Esophagus (tissue), 2 donors: ENCODE data around the gene THSD1. TPM values are rescaled to one million over a fixed set of nuclear protein-coding genes. Genes with fewer than 3 reads are reported as not detected.

Source experiments
- H3K27ac ChIP-seq, 2 donors: one replicate each; pipeline ENCODE4 v1.5.1; 2013; ENCODE audit warnings: low read depth in 2 of 2, mild to moderate bottlenecking in 2 of 2, inconsistent platforms in 1 of 2, low read length in 1 of 2, moderate library complexity in 1 of 2
- H3K27me3 ChIP-seq, 2 donors: one replicate each; pipeline ENCODE4 v1.6.1; 2013; ENCODE audit warnings: low read length in 2 of 2, control low read depth in 1 of 2, mild to moderate bottlenecking in 1 of 2; ENCODE audit not compliant: insufficient read depth in 2 of 2, control insufficient read depth in 1 of 2
- H3K36me3 ChIP-seq, 2 donors: one replicate each; pipeline ENCODE4 v1.6.1; 2013; ENCODE audit warnings: low read length in 1 of 2; ENCODE audit not compliant: control insufficient read depth in 2 of 2, insufficient read depth in 2 of 2
- H3K4me1 ChIP-seq, 2 donors: one replicate each; pipeline ENCODE4 v1.6.1; 2013; ENCODE audit warnings: low read length in 1 of 2; ENCODE audit not compliant: control insufficient read depth in 2 of 2, insufficient read depth in 2 of 2
- H3K4me3 ChIP-seq, 2 donors: one replicate each; pipeline ENCODE4 v1.5.1; 2013; ENCODE audit warnings: low read length in 2 of 2, mild to moderate bottlenecking in 2 of 2, low read depth in 1 of 2, moderate library complexity in 1 of 2
- H3K9me3 ChIP-seq, 2 donors: one replicate each; pipeline ENCODE4 v1.6.1; 2013; ENCODE audit warnings: mild to moderate bottlenecking in 2 of 2, low read depth in 1 of 2, low read length in 1 of 2, moderate library complexity in 1 of 2; ENCODE audit not compliant: control insufficient read depth in 2 of 2, insufficient read depth in 1 of 2
- WGBS, 2 donors: extraction: QIAGEN DNeasy Blood & Tissue Kit; methylation state at CpG; one replicate each; pipeline ENCODE4 v1.1.7; 2013; 5-methylcytosine and 5-hydroxymethylcytosine counted together
- polyA plus RNA-seq, 2 donors: library from polyadenylated mRNA; stranded (reverse); fragments of 200-250 nt; gene quantifications; one replicate each; pipeline ENCODE4 v1.2.3, GENCODE V29; 2013
- donor health status: healthy with polysubstance abuse.
- donor health status: Bipolar disorder and iron deficiency.

Gene THSD1
- 1 to 10 TPM; 1.4 to 2.0 TPM for polyA plus RNA-seq

DNA sequence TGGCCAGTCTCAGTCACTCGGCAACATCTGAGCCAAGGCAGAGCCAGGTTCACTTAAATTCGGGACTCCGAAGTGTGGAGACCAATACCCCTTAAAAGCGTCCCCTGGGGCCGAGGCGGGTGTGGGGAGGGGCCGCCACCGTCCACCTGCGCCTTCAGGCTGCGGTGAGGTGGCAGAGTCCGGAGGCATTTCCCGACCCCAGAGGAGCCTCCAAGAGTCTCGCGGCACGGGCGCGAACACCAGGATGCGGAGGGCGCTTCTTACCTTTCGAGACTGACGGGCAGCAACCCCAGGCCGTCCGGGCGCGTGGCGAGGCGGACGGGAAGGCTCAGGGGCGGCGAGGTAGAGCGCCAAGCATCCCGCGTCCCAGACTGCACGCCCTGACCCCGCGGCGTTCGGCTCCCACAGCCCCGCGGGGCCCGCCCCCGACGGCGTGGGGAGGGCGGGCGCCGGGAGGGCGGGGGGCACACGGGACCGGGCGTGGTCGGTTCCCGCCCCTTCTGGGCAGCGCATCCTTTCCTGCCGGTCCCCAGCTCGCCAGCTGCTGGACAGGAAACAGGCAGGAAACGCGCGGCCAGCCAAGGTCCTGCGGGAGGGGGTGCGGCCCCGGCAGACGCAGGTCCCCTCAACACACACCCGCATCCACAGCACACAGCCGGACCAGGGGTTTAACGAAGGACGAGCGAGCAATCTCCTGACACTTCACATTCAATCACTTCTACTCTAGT is at the start of gene THSD1:
TSS of gene THSD1 (minus strand) at position 406 of the 728 bp plus-strand sequence. CDS start 3,572 bp downstream, outside the sequence.
- Histone ChIP-seq H3K4me3 (peak within 1 kb of the TSS; percentile 53 to 56), H3K27ac (peak within 1 kb of the TSS in 1 of 2 donors; percentile 38)
- WGBS, 2 donors, result 1 to 2% methylated on average over 56 to 68 of the region's 68 CpGs

GRCh38 chr13:52455677-52456041 is 49.7 kb upstream of the THSD1 start:
- Histone ChIP-seq H3K27me3 (no peaks in the 10 kb centered on the region), H3K4me1 (no peaks in the 10 kb centered on the region), H3K4me3 (peak overlapping the region; percentile 83 to 88), H3K9me3 (no peaks in the 10 kb centered on the region), H3K27ac (peak overlapping the region; percentile 94 to 96), H3K36me3 (no peaks in the 10 kb centered on the region)
- WGBS, 2 donors, result 0% methylated on average over 33 to 37 of the region's 37 CpGs

More for the DNA sequence above, at the start of gene THSD1:
- Histone ChIP-seq H3K9me3 (no peaks in the 10 kb centered on the region), H3K36me3 (no peaks in the 10 kb centered on the region), H3K4me1 (peaks cover 0 to 4% of the 10 kb centered on the region in 2 donors), H3K27me3 (no peaks in the 10 kb centered on the region)

DNA sequence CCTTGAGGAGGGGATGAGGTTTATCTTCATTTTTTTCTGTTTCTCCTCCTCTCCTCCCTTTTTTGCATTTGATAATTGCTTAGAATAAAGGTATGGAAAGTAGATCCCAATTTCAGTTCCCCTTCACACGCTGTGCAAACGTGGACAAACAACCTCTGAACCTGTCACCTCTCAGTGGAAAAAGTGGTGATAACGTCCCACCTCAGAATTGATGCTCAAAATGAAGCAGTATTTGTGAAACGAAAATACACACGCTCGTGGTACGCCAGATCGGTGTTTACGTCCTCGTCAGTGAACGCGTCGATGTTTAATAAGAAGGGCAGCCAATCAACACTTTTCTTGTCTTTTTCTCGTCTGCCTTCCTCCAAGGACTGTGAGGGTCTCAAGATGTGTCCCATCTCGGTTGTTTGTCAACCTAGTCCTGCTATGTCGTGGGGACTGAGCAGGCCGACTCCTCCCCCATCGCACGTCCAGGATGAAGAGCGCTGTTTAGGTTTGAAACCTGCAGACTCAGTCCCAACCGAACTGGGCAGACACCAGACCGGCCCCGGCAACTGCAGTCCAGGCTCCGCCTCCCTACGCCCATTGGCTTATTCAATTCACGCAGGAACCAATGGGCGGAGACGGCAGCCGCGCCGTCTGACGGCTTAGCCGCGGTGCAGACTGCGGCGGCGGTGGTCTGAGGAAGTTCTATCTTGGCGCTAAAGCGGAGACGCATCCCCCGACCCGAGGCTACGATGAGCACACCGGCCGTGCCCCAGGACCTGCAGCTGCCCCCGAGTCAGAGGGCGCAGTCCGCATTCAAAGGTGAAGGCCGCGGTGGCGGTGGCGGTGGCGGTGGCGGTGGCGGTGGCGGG is 49.1 kb upstream of the THSD1 start, which contains the start of gene CKAP2:
TSS of gene CKAP2 (plus strand) at position 659 of the 857 bp plus-strand sequence. CDS start at position 738, 79 bp downstream.
- H3K4me3 ChIP-seq, result peak within 1 kb of the TSS; percentile 83 to 88
- H3K9me3 ChIP-seq, result no peaks in the 10 kb centered on the region
- no peaks in the 10 kb centered on the region for H3K36me3 ChIP-seq
- no peaks in the 10 kb centered on the region for H3K4me1 ChIP-seq
- 0 to 1% methylated on average over 47 to 56 of the region's 56 CpGs for WGBS, 2 donors
- peak within 1 kb of the TSS; percentile 96 for H3K27ac ChIP-seq
- no peaks in the 10 kb centered on the region for H3K27me3 ChIP-seq

GRCh38 chr13:52454459-52454819 is 48.5 kb upstream of the THSD1 start:
- Histone ChIP-seq H3K27ac (peak overlapping the region; percentile 96), H3K4me1 (no peaks in the 10 kb centered on the region), H3K4me3 (peak overlapping the region in 1 of 2 donors; percentile 83), H3K9me3 (no peaks in the 10 kb centered on the region), H3K36me3 (no peaks in the 10 kb centered on the region), H3K27me3 (no peaks in the 10 kb centered on the region)
- WGBS, 2 donors, result 11 to 12% methylated on average over 8 of the region's 8 CpGs

- Histone ChIP-seq H3K4me1 (peaks cover 0 to 7% of the 10 kb centered on the region in 2 donors), H3K27ac (no peak overlapping the region), H3K9me3 (no peaks in the 10 kb centered on the region), H3K27me3 (no peaks in the 10 kb centered on the region), H3K36me3 (no peaks in the 10 kb centered on the region), H3K4me3 (no peak overlapping the region)
- WGBS, 2 donors, result 63 to 64% methylated on average over 2 of the region's 2 CpGs
Observed at GRCh38 chr13:52452470-52452869, 46.5 kb upstream of the THSD1 start.

DNA sequence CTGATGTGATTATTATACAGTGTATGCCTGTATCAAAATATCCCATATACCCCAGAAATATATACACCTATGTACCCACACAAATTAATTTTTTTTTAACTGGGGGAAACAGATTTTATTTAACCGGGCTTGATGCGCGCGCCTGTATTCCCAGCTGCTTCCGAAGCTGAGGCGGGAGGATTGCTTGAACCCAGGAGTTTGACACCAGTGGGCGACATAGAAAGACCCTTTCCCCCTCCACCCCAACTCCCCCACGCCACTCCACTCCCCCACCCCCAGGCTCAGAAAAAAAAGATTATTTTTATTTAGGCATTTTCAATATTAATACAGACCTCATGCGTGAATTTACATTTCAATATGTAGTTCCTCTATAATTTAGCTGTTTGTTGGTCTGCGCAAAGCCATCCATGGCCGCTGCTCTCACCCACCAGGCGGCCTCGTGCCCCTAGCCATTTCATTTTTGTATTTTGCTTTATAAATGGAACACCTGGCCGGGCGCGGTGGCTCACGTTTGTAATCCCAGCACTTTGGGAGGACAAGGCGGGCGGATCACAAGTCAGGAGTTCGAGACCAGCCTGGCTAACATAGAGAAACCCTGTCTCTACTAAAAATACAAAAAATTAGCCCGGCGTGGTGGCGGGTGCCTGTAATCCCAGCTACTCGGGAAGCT is 45.3 kb upstream of the THSD1 start:
- Histone ChIP-seq H3K4me3 (no peak overlapping the region), H3K9me3 (no peaks in the 10 kb centered on the region), H3K36me3 (no peaks in the 10 kb centered on the region), H3K27me3 (no peaks in the 10 kb centered on the region), H3K27ac (no peak overlapping the region), H3K4me1 (peaks cover 0 to 8% of the 10 kb centered on the region in 2 donors)
- 87 to 90% methylated on average over 24 of the region's 24 CpGs for WGBS, 2 donors

DNA sequence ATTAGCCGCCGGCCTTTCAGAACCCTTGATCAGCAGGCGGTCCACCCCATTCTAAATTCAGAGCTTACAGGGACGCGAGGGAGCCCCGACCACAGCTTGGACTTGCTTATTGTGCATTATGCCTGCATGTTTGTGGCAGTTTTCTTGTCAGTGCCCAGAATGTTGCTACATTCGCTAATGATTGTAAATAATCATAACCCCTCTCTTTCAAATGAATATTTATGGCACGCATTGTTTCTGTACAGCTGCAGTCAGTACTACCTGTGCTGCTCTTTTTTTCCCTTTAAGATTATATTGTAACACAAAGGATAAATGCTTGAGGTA is 44.8 kb upstream of the THSD1 start:
- Histone ChIP-seq H3K9me3 (no peaks in the 10 kb centered on the region), H3K4me1 (peaks cover 0 to 8% of the 10 kb centered on the region in 2 donors), H3K27me3 (no peaks in the 10 kb centered on the region), H3K4me3 (no peak overlapping the region), H3K36me3 (no peaks in the 10 kb centered on the region), H3K27ac (no peak overlapping the region)
- WGBS, 2 donors, result 9% methylated on average over 8 of the region's 8 CpGs

DNA sequence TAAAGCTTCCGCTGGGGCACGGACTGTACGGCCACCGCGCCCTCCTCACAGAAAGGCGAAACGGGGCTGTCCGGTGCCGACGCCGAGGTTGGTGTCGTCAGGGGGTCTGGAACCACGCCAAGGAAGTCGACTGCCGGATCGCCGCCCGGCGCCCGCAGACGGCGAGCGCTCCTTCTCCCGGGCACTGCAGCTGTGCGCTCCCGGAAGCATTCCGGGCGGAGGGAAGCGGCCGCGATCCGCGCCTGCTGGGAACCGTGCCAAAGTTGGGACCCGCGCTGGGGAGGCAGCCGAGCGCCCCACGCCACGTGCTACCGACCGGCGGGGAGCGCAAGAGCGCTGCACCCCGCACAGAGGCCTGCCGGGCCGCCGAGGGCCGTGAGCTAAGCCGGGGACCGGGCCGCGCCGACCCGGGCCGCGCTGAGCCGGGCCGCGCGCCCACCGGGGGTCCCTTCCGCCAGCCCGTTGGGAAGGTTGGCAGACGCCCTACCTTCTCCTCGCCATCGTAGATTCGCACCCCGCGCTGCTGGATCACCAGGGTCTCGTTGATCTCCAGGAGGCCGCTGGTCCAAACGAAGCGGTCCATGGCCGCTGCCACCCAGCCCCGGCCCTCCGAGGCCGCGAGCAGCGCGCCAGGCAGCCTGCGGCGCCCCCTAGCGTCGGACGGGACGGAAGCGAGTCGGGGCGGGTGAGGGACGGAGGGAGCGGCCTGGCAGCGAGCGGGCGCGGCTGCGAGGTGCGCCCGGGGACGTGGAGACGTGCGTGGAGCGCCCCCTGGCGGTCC is 44.2 kb upstream of the THSD1 start, which contains the start of gene VPS36:
TSS of gene VPS36 (minus strand) at position 623 of the 781 bp plus-strand sequence. CDS start at position 583, 40 bp downstream.
- H3K36me3 ChIP-seq, result no peaks in the 10 kb centered on the region
- H3K4me1 ChIP-seq, result peaks cover 0 to 8% of the 10 kb centered on the region in 2 donors
- WGBS, 2 donors, result 0% methylated on average over 92 to 105 of the region's 105 CpGs
- peak within 1 kb of the TSS; percentile 67 to 89 for H3K4me3 ChIP-seq
- no peaks in the 10 kb centered on the region for H3K27me3 ChIP-seq
- no peaks in the 10 kb centered on the region for H3K9me3 ChIP-seq
- peak within 1 kb of the TSS; percentile 95 to 96 for H3K27ac ChIP-seq
